Smooth muscle cell (in vitro differentiated cells): ENCODE measurements around the gene PTRHD1. TPM values are rescaled to one million over a fixed set of nuclear protein-coding genes. Genes with fewer than 3 reads are reported as not detected.

ENCODE experiments used
- DNase-seq: peaks from one replicate; lab custom pipeline; 2025; ENCODE audit not compliant: unreplicated experiment; lab: John Stamatoyannopoulos, UW
- H2AFZ ChIP-seq: fragments of 200-600 bp; sonication (generic); 2 replicates; pipeline ENCODE4 v1.6.0; 2016; ENCODE audit warnings: antibody characterized with exemption, low read depth, mild to moderate bottlenecking
- H3F3A ChIP-seq: fragments of 200-600 bp; sonication (generic); 2 replicates; pipeline ENCODE4 v1.6.0; 2017; ENCODE audit warnings: antibody characterized with exemption, low read depth
- H3K27ac ChIP-seq: fragments of 200-600 bp; sonication (generic); 2 replicates; pipeline ENCODE4 v1.5.1; 2016; ENCODE audit warnings: low read depth, mild to moderate bottlenecking
- H3K27me3 ChIP-seq: fragments of 200-600 bp; sonication (generic); 2 replicates; pipeline ENCODE4 v1.6.1; 2016; ENCODE audit warnings: low read depth, mild to moderate bottlenecking
- H3K36me3 ChIP-seq: fragments of 200-600 bp; sonication (generic); 2 replicates; pipeline ENCODE4 v1.5.1; 2016; ENCODE audit warnings: low read depth
- H3K4me1 ChIP-seq: fragments of 200-600 bp; sonication (generic); 2 replicates; pipeline ENCODE4 v1.5.1; 2016; ENCODE audit warnings: low read depth
- H3K4me2 ChIP-seq: fragments of 200-600 bp; sonication (generic); 2 replicates; pipeline ENCODE4 v1.6.0; 2016; ENCODE audit warnings: mild to moderate bottlenecking
- H3K4me3 ChIP-seq: fragments of 200-600 bp; sonication (generic); 2 replicates; pipeline ENCODE4 v1.5.1; 2016; ENCODE audit warnings: mild to moderate bottlenecking
- H3K79me2 ChIP-seq: fragments of 200-600 bp; sonication (generic); 2 replicates; pipeline ENCODE4 v1.6.0; 2016; ENCODE audit warnings: low read depth, mild to moderate bottlenecking
- H3K9ac ChIP-seq: fragments of 200-600 bp; sonication (generic); 2 replicates; pipeline ENCODE4 v1.6.0; 2016; ENCODE audit warnings: low read depth
- H3K9me3 ChIP-seq: fragments of 200-600 bp; sonication (generic); replicated peaks from 2 replicates; pipeline ENCODE4 v1.5.1; 2016; ENCODE audit warnings: low read depth
- H4K20me1 ChIP-seq: fragments of 200-600 bp; sonication (generic); 2 replicates; pipeline ENCODE4 v1.6.0; 2016; ENCODE audit warnings: low read depth
- WGBS: methylation state at CpG from one replicate; pipeline ENCODE4 v1.1.7; 2016; ENCODE audit warnings: low lambda C conversion rate; 5-methylcytosine and 5-hydroxymethylcytosine counted together
- polyA plus RNA-seq: library from polyadenylated mRNA; unstranded; fragments of >200 nt; fragmentation: Nextera tagmentation; extraction: Ambion mirVana; gene quantifications from 2 replicates; pipeline ENCODE4 v1.2.1, GENCODE V29; 2016
- total RNA-seq: library from RNA; depleted of rRNA; stranded (reverse); fragments of >200 nt; gene quantifications from 2 replicates; pipeline ENCODE4 v1.2.3, GENCODE V29; 2014
- TF ChIP-seq, protein P1 (sequence below): fragments of 200-600 bp; sonication (generic); IDR thresholded peaks from 2 replicates; pipeline ENCODE4 v1.5.1; 2017; ENCODE audit warnings: borderline replicate concordance, mild to moderate bottlenecking, antibody characterized with exemption; ENCODE audit not compliant: insufficient read depth, poor library complexity, severe bottlenecking

PTRHD1 gene
- total and polyA plus RNA-seq, 2 experiments from 2014 or later, result 25.1 to 38.7 TPM

GRCh38 chr2:24828238-24828996, 35.2 kb upstream of the PTRHD1 start:
- Histone ChIP-seq H3K9me3 (no peaks in the 10 kb centered on the region), H3K27me3 (no peaks in the 10 kb centered on the region), H3K9ac (no peak overlapping the region), H3K4me2 (no peak overlapping the region), H3F3A (no peaks in the 10 kb centered on the region), H3K4me1 (peaks cover 12% of the 10 kb centered on the region), H3K27ac (no peak overlapping the region), H2AFZ (no peak overlapping the region), H3K4me3 (no peak overlapping the region), H4K20me1 (no peaks in the 10 kb centered on the region), H3K79me2 (no peaks in the 10 kb centered on the region), H3K36me3 (no peaks in the 10 kb centered on the region)
- WGBS, result 97% methylated on average over 17 of the region's 17 CpGs
- DNase-seq, result no peak
- TF ChIP-seq, protein P1, sequence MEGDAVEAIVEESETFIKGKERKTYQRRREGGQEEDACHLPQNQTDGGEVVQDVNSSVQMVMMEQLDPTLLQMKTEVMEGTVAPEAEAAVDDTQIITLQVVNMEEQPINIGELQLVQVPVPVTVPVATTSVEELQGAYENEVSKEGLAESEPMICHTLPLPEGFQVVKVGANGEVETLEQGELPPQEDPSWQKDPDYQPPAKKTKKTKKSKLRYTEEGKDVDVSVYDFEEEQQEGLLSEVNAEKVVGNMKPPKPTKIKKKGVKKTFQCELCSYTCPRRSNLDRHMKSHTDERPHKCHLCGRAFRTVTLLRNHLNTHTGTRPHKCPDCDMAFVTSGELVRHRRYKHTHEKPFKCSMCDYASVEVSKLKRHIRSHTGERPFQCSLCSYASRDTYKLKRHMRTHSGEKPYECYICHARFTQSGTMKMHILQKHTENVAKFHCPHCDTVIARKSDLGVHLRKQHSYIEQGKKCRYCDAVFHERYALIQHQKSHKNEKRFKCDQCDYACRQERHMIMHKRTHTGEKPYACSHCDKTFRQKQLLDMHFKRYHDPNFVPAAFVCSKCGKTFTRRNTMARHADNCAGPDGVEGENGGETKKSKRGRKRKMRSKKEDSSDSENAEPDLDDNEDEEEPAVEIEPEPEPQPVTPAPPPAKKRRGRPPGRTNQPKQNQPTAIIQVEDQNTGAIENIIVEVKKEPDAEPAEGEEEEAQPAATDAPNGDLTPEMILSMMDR, result no peak

DNA sequence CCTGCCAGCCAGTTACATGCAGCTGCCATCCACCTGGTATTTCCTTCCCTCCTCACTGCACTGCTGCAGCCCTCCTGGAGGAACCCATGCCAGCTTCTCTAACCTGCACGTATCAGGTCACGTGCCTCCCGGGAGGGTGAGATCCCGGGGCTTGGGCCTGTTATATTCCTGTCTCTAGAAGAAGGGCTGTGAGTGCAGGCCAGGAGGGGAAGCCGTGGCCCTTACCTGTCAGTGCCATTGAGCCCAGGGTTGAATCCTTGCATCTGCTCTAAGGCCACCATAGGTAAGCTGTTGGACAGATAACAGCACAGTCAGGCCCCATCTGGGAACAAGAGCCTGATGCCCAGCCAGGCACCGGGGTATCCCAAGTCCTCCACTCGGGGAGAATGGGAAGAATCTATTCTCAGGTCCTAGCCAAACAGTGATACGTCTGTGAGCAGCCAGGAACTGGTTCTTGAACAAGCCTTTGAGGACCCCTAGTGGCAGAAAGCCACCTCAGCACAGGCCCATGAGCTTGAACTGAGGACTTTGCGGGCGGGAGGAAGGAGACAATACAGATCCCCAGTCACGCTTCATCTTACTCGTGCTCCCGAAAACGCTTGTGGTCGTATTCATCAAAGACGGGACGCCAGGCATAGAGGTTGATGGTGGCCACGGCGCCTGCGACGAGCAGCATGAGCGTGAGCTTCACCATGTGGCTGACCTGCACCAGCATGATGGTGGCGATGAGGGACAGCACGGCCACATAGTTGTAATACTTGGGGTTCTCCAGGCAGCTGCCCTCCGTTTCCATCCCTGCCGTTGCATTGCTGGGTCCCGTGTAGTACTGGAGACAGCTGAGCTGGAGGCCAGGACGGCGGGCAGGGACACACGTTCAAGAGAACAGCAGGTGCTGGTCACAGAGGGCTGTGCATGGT, 34.4 kb upstream of the PTRHD1 start:
- Histone ChIP-seq H3K9ac (no peak overlapping the region), H3K9me3 (no peaks in the 10 kb centered on the region), H2AFZ (no peak overlapping the region), H3K36me3 (no peaks in the 10 kb centered on the region), H3K4me3 (no peak overlapping the region), H3K4me1 (peaks cover 5% of the 10 kb centered on the region), H3K27me3 (no peaks in the 10 kb centered on the region), H3K27ac (no peak overlapping the region), H3K4me2 (no peak overlapping the region), H4K20me1 (no peaks in the 10 kb centered on the region), H3F3A (no peaks in the 10 kb centered on the region), H3K79me2 (no peaks in the 10 kb centered on the region)
- 41% methylated on average over 30 of the region's 30 CpGs for WGBS
- DNase-seq, result peak; percentile 14
- TF ChIP-seq, protein P1, result peak; percentile 89

DNA sequence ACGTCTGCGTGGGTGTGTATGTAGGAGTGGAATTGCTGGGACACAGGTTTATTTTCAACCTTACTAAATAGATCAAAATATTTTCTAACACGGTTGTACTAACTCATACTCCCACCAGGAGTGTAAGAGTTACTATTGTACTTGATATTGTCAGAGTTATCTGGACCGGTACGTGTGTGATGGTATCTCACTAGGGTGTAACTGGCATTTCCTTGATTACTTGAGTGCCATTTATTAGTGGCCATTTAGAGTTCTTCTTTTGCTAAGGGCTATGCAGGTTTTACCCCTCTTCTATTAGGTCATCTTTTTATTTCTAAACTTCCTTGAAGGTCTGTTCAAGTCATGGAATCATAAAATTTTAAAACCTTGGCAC, 33.6 kb upstream of the PTRHD1 start:
- DNase-seq, result no peak
- no peak overlapping the region for H3K9ac ChIP-seq
- no peak overlapping the region for H2AFZ ChIP-seq
- TF ChIP-seq, protein P1, result no peak
- H3K4me3 ChIP-seq, result no peak overlapping the region
- no peak overlapping the region for H3K4me2 ChIP-seq
- H3K4me1 ChIP-seq, result peaks cover 7% of the 10 kb centered on the region
- no peak overlapping the region for H3K27ac ChIP-seq
- H3F3A ChIP-seq, result no peaks in the 10 kb centered on the region
- H4K20me1 ChIP-seq, result no peaks in the 10 kb centered on the region
- H3K36me3 ChIP-seq, result no peaks in the 10 kb centered on the region
- WGBS, result 92% methylated on average over 5 of the region's 5 CpGs
- no peaks in the 10 kb centered on the region for H3K79me2 ChIP-seq
- no peaks in the 10 kb centered on the region for H3K9me3 ChIP-seq
- no peaks in the 10 kb centered on the region for H3K27me3 ChIP-seq
